Glomerular visceral epithelial cell (primary cell): ENCODE results near the gene IAH1.

Experiments
- DNase-seq: peaks from one replicate; pipeline ENCODE4 v3.0.0-alpha.2; 2016; ENCODE audit errors: extremely low spot score

Gene IAH1

DNA sequence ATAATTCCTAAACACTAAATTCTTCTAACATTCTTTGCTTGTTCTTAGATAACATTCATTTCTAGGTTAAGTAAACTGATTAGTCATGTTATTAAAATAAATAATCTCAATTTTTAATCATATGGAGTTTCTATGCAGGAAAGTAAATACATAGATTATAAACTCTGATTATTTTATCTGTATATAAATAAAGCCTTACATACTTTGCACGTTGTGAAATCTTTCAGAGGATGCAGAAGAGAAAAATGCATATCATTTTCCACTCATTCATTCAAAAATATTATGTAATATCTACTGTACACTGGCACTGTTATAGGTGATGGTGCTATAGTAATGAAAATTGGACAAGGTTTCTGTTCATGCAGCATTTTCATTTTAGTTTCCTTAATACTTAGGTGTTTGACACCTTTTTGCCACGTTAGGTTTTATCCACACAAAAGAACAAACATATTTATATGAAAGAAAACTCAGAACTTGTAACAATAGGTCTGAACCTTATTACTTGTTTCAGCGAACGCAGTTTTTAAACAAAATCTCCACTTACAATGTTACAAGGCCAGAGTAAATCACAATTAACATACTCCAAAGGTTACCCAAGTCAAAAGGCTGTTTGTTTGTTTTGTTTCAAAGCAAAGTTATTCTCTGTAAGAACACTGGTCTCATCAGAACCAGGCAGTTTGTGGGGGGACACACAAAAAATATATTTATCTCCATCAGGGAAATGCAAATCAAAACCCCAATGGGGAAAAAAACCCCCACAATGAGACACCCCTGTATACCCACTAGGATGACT is 53.8 kb downstream of the IAH1 start:
- no peak for DNase-seq

- no peak for DNase-seq
These were observed 58.1 kb downstream of the IAH1 start for GRCh38 chr2:9532421-9532820.

- DNase-seq, result no peak
These were observed 59.3 kb downstream of the IAH1 start for GRCh38 chr2:9533663-9534062.

GRCh38 chr2:9535177-9535576 is 60.8 kb downstream of the IAH1 start:
- DNase-seq, result no peak

DNA sequence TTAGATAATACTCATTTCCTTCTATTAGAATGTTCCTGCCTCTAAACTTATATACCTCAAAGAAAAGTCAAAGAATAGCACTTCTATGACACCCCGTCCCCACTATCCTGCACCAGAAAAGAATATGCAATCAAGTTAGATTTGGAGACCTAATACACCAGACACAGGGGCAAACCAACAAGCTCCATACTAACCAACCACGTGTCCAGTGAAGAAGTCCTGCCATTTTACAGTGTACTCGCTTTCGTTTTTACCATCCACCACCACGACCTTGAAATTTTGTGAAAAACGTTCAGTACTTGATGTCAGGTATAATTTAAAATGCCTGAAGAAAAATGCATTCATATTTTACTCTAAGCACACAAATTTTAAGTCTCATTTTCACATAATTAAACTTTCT is 62.2 kb downstream of the IAH1 start:
- no peak for DNase-seq

GRCh38 chr2:9538000-9538507 is 63.7 kb downstream of the IAH1 start:
- peak; percentile 23 for DNase-seq
